ENCODE measurements around the gene TP53I13. TPM values are rescaled to one million over a fixed set of nuclear protein-coding genes. Genes with fewer than 3 reads are reported as not detected.

The TP53I13 gene
- total and polyA plus RNA-seq, 2 of the 4 experiments (the other 2 are of a cell fraction) = 22.0 to 48.3 TPM

DNA sequence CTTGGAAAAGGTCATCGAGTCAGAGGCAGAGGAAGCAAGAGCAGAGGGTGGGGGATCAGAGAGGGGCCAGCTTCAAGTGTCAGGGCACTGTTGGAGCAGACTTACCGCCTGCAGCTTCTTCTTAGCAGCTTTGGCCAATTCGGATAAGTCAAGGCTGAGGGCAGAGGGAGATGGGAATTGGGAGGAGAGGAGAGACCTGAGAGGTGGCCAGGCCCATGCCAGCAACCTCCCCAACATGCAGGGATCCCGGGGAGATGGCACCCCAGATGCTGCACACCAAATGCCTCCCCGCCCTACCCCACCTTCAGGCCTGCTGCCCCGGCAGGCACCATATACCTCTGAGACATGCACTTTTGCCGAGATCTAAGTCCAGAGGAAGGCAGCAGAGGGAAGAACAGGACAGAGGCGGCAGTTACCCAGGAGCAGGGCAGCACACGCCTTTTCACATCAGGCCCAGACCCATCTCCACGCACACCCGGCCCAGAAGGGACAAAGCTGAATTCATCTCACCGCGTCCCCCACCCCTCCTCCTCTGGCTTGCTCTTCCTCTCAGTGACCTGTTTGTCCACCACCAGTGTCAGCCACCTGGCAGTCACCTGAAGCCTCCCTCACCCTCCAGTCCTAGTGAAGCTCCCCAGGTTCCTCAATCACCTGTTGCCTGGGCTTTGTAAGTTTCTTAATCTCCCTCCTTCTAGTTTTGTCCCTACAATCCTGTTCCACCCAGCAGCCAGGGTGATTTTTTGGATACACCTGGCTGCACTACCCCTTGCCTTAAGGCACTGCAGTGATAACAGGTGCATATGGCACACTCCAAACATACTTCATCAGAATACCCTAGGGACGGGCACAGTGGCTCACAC, 10.4 kb downstream of the TP53I13 start:
- POLR2A ChIA-PET (ENCODE audit: unreplicated experiment) = no interaction called here
- H4K20me1 ChIP-seq (ENCODE audit: insufficient read depth, low read length) = peaks cover 17% of the 10 kb centered on the region

More for the DNA sequence above, 10.4 kb downstream of the TP53I13 start:
- peaks cover 13 to 48% of the 10 kb centered on the region in 2 experiments for H3K79me1 ChIP-seq (ENCODE audit: low read depth in 1 of 2, low read length in 2 of 2)
- ATAC-seq (ENCODE audit: low read depth) (no peak), DNase-seq (no peak)
- H2BK5ac ChIP-seq (ENCODE audit: low read depth, low read length, poor library complexity, severe bottlenecking) = no peak overlapping the region
- intact Hi-C loops (cut with micrococcal nuclease) (no loop called here), in situ Hi-C loops (cut with MboI; ENCODE audit: low sequenced_read_pairs) (no loop called here), dilution Hi-C loops (cut with HindIII; ENCODE audit: low sequenced_read_pairs, unreplicated experiment) (no loop called here)
- BruUV-seq (replicated peaks) = no TSS peak
- H3K23ac ChIP-seq (ENCODE audit: low read depth, low read length) = no peak overlapping the region
- H3K4me2 ChIP-seq (ENCODE audit: low read depth, low read length) = no peak overlapping the region
- H2AK5ac ChIP-seq (ENCODE audit: low read depth, low read length) = no peak overlapping the region
- H2AFZ ChIP-seq (replicated peaks; ENCODE audit: low read length, poor library complexity) = no peak overlapping the region
- H3K18ac ChIP-seq (ENCODE audit: low read depth, low read length) = no peak overlapping the region
- no peaks in the 10 kb centered on the region for H3K27me3 ChIP-seq (ENCODE audit: control insufficient read depth, insufficient read depth, low read length)
- CTCF ChIA-PET = interaction anchor here (0.6 kb wide), 1 partner anchor 146 kb away, joined by 3 read pairs; no protein-coding TSS in a partner anchor
- no peaks in the 10 kb centered on the region for H3K9me3 ChIP-seq (ENCODE audit: control insufficient read depth, insufficient read depth, low read length)
- no peak overlapping the region for H2BK15ac ChIP-seq (ENCODE audit: low read depth, low read length)
- no peak overlapping the region for H3K14ac ChIP-seq (replicated peaks; ENCODE audit: low read depth, low read length)
- H3K4me1 ChIP-seq (ENCODE audit: control insufficient read depth, insufficient read depth, low read length) = no peaks in the 10 kb centered on the region; the same call in 1 of the 2 replicates
- H3K4me3 ChIP-seq (ENCODE audit: insufficient read depth, low read depth, low read length) = no peak overlapping the region
- TF ChIP-seq MAZ (IDR thresholded peaks at IDR 0.05; ENCODE audit: borderline replicate concordance, low read depth, low read length) = no peak
- TF ChIP-seq, protein P1, sequence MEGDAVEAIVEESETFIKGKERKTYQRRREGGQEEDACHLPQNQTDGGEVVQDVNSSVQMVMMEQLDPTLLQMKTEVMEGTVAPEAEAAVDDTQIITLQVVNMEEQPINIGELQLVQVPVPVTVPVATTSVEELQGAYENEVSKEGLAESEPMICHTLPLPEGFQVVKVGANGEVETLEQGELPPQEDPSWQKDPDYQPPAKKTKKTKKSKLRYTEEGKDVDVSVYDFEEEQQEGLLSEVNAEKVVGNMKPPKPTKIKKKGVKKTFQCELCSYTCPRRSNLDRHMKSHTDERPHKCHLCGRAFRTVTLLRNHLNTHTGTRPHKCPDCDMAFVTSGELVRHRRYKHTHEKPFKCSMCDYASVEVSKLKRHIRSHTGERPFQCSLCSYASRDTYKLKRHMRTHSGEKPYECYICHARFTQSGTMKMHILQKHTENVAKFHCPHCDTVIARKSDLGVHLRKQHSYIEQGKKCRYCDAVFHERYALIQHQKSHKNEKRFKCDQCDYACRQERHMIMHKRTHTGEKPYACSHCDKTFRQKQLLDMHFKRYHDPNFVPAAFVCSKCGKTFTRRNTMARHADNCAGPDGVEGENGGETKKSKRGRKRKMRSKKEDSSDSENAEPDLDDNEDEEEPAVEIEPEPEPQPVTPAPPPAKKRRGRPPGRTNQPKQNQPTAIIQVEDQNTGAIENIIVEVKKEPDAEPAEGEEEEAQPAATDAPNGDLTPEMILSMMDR (conservative IDR thresholded peaks at IDR 0.05; ENCODE audit: low read depth, low read length) = no peak
- no peak for TF ChIP-seq BHLHE40 (IDR thresholded peaks at IDR 0.05; ENCODE audit: low read depth, low read length)
- TF ChIP-seq RCOR1 (IDR thresholded peaks at IDR 0.05; ENCODE audit: insufficient replicate concordance, low read length) = no peak
- no peak for TF ChIP-seq MXI1 (IDR thresholded peaks at IDR 0.05; ENCODE audit: borderline replicate concordance, low read depth, low read length)
- no peak for TF ChIP-seq MAFK (IDR thresholded peaks at IDR 0.05; ENCODE audit: low read depth, low read length)
- TF ChIP-seq FOS (IDR thresholded peaks at IDR 0.05; ENCODE audit: low read depth, low read length) = no peak
- no peak for TF ChIP-seq RAD21 (IDR thresholded peaks at IDR 0.05; ENCODE audit: low read length)
- no peak for TF ChIP-seq CHD1 (IDR thresholded peaks at IDR 0.05; ENCODE audit: low read depth, low read length)
- TF ChIP-seq RFX5 (IDR thresholded peaks at IDR 0.05; ENCODE audit: low read depth, low read length) = no peak
- H3K9ac ChIP-seq (ENCODE audit: low read depth, low read length) = no peak overlapping the region
- H2BK120ac ChIP-seq (ENCODE audit: low read depth, low read length) = no peak overlapping the region
- 90% methylated on average over 2 of the region's 14 CpGs; no CpG with 5 or more reads in 1 of the 2 experiments for WGBS, 2 experiments (ENCODE audit: extremely low coverage in 2 of 2, insufficient read length in 1 of 2)
- H4K8ac ChIP-seq (ENCODE audit: low read depth in 2 of 2, low read length in 2 of 2) = no peak overlapping the region
- peaks cover 72% of the 10 kb centered on the region for H3K36me3 ChIP-seq (ENCODE audit: control insufficient read depth, insufficient read depth, low read length)
- H3K9me1 ChIP-seq (ENCODE audit: insufficient read depth, low read length) = peaks cover 2% of the 10 kb centered on the region
- no peak overlapping the region for H3K27ac ChIP-seq (ENCODE audit: insufficient read depth, low read length)
- H3K56ac ChIP-seq (ENCODE audit: extremely low read depth, insufficient read depth, low read length) = no peak overlapping the region
- no peak overlapping the region for H2BK20ac ChIP-seq (ENCODE audit: low read depth, low read length)
- no peak overlapping the region for H4K91ac ChIP-seq (ENCODE audit: insufficient read depth, low read depth, low read length)
- H4K5ac ChIP-seq (ENCODE audit: low read depth, low read length) = no peak overlapping the region
- H3K4ac ChIP-seq (ENCODE audit: low read depth, low read length) = no peak overlapping the region
- peak overlapping the region; percentile 28 for H2AK9ac ChIP-seq (replicated peaks; ENCODE audit: low read depth, low read length, poor library complexity)

Data from IMR-90 (cell line).